GM12872 (cell line): ENCODE measurements around the gene FAM43B.

Source experiments
- TF ChIP-seq, protein P1 (sequence below): IDR thresholded peaks from 3 replicates; pipeline ENCODE4 v1.5.1; 2011; ENCODE audit warnings: low read depth, mild to moderate bottlenecking, low read length, moderate library complexity; ENCODE audit not compliant: insufficient read depth

Gene FAM43B

GRCh38 chr1:20555758-20556120, 3.4 kb downstream of the FAM43B start:
- TF ChIP-seq, protein P1, sequence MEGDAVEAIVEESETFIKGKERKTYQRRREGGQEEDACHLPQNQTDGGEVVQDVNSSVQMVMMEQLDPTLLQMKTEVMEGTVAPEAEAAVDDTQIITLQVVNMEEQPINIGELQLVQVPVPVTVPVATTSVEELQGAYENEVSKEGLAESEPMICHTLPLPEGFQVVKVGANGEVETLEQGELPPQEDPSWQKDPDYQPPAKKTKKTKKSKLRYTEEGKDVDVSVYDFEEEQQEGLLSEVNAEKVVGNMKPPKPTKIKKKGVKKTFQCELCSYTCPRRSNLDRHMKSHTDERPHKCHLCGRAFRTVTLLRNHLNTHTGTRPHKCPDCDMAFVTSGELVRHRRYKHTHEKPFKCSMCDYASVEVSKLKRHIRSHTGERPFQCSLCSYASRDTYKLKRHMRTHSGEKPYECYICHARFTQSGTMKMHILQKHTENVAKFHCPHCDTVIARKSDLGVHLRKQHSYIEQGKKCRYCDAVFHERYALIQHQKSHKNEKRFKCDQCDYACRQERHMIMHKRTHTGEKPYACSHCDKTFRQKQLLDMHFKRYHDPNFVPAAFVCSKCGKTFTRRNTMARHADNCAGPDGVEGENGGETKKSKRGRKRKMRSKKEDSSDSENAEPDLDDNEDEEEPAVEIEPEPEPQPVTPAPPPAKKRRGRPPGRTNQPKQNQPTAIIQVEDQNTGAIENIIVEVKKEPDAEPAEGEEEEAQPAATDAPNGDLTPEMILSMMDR: no peak

DNA sequence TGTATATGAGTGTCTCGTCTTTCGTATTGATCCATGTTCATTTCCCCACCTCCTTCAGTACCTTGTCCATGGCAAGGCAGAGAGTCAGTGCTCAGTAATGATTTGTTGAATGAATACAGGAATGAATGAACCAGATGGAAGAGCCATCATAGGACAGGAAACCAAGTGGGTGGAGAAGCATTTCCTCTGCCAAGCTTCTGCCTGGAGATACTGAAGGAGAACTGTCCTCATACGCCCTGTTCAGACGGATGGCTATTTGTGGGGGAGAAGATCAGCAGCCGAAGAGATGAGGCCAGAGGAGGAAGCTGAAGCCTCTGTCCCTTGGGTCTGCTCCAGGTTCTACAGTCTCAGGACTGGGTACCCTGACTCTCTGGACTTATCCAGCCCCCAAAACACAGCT, 5.8 kb downstream of the FAM43B start:
- TF ChIP-seq, protein P1: no peak

DNA sequence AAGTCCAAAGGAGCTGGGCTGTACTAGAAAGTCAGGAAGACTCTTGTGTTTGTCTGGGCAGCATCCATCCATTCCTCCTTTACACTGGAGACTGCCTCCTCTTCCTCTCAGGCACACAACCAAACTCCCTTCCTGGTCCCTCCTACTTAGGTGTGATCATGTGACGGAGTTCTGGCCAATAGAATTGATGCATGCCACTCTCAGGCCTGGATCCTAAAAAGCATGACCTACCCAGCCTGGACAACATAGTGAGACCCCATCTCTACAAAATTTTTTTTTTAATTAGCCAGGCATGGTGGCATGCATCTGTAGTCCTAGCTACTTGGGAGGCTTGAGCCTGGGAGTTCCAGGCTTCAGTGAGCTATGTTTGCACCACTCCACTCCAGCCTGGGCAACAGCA, 8.6 kb downstream of the FAM43B start:
- TF ChIP-seq, protein P1: no peak

- TF ChIP-seq, protein P1: no peak
Observed at GRCh38 chr1:20565234-20565633, 12.9 kb downstream of the FAM43B start.

DNA sequence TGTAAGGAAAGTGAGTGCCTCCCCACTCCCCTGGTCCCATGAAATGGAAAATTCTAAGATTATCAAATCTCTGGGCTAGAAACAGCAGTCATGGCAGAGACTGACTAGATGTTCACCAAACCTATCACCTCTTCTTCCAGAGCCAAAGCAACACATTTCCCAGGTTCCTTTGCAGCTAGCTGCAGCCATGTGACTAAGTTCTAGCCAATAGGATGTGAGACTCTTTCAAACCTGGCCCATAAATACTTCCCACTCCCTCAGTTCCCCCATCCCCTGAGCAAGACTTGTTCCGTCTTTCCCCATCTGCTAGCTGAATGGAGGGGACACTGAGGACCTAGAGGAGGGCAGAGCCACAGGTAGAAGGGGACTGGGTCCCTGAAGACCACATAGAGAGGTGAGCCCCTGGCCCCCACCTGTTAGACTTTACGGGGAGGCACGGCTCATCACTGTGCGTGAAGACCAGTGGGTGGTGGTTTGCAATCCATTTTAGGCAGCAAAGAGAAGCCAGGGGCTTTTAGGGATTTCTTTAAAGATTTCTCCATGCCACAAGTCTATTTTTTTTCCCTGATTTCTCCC, 17.2 kb downstream of the FAM43B start:
- TF ChIP-seq, protein P1: no peak

DNA sequence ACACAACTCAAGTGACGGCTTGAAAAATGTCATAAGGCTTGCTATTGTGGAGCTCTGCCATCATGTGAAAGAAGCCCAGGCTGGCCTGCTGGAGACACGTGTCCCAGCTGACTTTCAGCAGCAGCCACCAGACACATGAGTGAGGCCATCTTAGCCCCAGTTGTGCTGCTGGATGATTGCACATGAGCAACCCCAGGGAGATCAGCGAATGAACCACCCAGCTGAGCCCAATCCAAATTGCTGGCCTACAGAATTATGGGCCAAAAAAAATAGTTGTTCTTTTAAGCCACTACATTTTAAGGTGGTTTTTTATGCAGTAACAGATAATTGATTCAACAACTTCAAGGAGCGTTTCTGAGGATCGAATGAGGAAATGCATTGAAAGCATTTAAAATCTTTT, 19.1 kb downstream of the FAM43B start:
- TF ChIP-seq, protein P1: no peak

- TF ChIP-seq, protein P1: no peak
Observed at GRCh38 chr1:20573987-20574386, 21.6 kb downstream of the FAM43B start.
